ENCODE results near the gene SSR1.

DNA sequence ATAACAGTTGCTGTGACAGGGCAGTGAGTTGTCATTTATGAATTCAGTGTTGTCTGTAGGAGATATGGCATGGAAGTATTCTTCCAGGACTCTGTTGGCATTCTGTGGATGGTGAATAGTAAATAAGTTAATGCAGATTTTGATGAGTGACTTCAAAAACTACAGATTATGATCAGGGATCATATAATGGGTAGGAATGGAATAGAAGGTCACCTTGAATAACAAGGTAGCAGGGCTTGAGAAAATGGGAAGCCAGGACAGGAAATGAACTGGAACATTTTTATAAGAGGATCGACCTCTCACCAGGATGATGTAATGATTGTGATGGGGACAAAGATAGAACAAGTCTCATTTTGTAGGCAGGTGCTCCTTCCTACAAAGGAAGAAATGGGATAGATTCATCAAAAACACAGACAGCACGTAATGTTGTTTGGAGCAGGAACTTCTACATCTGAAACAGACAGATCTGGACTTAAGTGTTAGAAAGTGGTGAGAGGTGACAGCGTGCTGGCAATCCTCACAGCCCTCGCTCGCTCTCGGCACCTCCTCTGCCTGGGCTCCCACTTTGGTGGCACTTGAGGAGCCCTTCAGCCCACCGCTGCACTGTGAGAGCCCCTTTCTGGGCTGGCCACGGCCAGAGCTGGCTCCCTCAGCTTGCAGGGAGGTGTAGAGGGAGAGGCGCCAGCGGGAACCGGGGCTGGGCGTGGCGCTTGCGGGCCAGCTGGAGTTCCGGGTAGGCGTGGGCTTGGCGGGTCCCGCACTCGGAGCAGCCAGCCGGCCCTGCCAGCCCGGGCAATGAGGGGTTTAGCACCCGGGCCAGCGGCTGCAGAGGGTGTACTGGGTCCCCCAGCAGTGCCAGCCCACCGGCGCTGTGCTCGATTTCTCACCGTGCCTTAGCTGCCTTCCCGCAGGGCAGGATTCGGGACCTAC, 30.8 kb upstream of the SSR1 start:
- TF ChIP-seq, protein P1, sequence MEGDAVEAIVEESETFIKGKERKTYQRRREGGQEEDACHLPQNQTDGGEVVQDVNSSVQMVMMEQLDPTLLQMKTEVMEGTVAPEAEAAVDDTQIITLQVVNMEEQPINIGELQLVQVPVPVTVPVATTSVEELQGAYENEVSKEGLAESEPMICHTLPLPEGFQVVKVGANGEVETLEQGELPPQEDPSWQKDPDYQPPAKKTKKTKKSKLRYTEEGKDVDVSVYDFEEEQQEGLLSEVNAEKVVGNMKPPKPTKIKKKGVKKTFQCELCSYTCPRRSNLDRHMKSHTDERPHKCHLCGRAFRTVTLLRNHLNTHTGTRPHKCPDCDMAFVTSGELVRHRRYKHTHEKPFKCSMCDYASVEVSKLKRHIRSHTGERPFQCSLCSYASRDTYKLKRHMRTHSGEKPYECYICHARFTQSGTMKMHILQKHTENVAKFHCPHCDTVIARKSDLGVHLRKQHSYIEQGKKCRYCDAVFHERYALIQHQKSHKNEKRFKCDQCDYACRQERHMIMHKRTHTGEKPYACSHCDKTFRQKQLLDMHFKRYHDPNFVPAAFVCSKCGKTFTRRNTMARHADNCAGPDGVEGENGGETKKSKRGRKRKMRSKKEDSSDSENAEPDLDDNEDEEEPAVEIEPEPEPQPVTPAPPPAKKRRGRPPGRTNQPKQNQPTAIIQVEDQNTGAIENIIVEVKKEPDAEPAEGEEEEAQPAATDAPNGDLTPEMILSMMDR (IDR thresholded peaks at IDR 0.05): no peak
- no peak for TF ChIP-seq EP300 (IDR thresholded peaks at IDR 0.05)
- no peak for TF ChIP-seq POLR2AphosphoS5 (IDR thresholded peaks at IDR 0.05)
- TF ChIP-seq POLR2A (IDR thresholded peaks at IDR 0.05): no peak
